Measurements from ENCODE around the gene ERGIC2.

GRCh38 chr12:29288031-29288430 is 92.9 kb downstream of the ERGIC2 start:
- TF ChIP-seq CTCF (IDR thresholded peaks at IDR 0.05) (no peak), EZH2 (IDR thresholded peaks at IDR 0.05) (no peak)

All from neural progenitor cell (in vitro differentiated cells).